ENCODE measurements around the gene NFKBIB.

GRCh38 chr19:38901683-38902082, 1.9 kb downstream of the NFKBIB start:
- TF ChIP-seq CTCF (IDR thresholded peaks at IDR 0.05; ENCODE audit: poor library complexity, severe bottlenecking) (no peak), EP300 (conservative IDR thresholded peaks at IDR 0.05; ENCODE audit: poor library complexity, severe bottlenecking) (no peak), POLR2AphosphoS5 (IDR thresholded peaks at IDR 0.05) (no peak), REST (IDR thresholded peaks at IDR 0.05; ENCODE audit: borderline replicate concordance) (no peak)
